GM21423 (cell line): ENCODE measurements around the gene MTARC1.

Experiments
- ATAC-seq: cut with Tn5 transposase; IDR thresholded peaks from one replicate; pipeline ENCODE4 v1.9.1; 2021; ENCODE audit warnings: mild to moderate bottlenecking, moderate library complexity; ENCODE audit not compliant: unreplicated experiment

The MTARC1 gene

GRCh38 chr1:220827445-220828178 lies 40.9 kb downstream of the MTARC1 start:
- ATAC-seq: no peak

- no peak for ATAC-seq
These were observed 41.4 kb downstream of the MTARC1 start for GRCh38 chr1:220828179-220828490.

- no peak for ATAC-seq
These were observed 42.4 kb downstream of the MTARC1 start for GRCh38 chr1:220828950-220829586.

- no peak for ATAC-seq
These were observed 46.7 kb downstream of the MTARC1 start for GRCh38 chr1:220833436-220833835.

GRCh38 chr1:220834155-220834870 lies 47.6 kb downstream of the MTARC1 start:
- ATAC-seq: no peak
